ENCODE results near the gene DIPK2A.
A peak's percentile ranks its signal among the peaks of the same experiment; 100 is the strongest.

The DIPK2A gene

GRCh38 chr3:143971359-143972154 lies at the start of gene DIPK2A:
Gene DIPK2A, plus strand, starts transcription at chr3:143971823. Its CDS starts 510 bp downstream, at chr3:143972333.
- peak; percentile 93 for DNase-seq

GRCh38 chr3:143924522-143925285 lies 46.9 kb upstream of the DIPK2A start:
- DNase-seq, result no peak

- no peak for DNase-seq
These were observed 43.6 kb upstream of the DIPK2A start for GRCh38 chr3:143928056-143928455.

GRCh38 chr3:143928541-143929255 lies 42.9 kb upstream of the DIPK2A start:
- no peak for DNase-seq

- no peak for DNase-seq
These were observed 36.8 kb upstream of the DIPK2A start for GRCh38 chr3:143934791-143935190.

GRCh38 chr3:143935678-143936077 lies 35.9 kb upstream of the DIPK2A start:
- DNase-seq, result no peak

GRCh38 chr3:143950810-143951209 lies 20.8 kb upstream of the DIPK2A start:
- no peak for DNase-seq

GRCh38 chr3:143951351-143951971 lies 20.2 kb upstream of the DIPK2A start:
- peak; percentile 50 for DNase-seq

- no peak for DNase-seq
These were observed 19.0 kb upstream of the DIPK2A start for GRCh38 chr3:143952569-143953072.

GRCh38 chr3:143955113-143955512 lies 16.5 kb upstream of the DIPK2A start:
- no peak for DNase-seq

- DNase-seq, result no peak
These were observed 14.8 kb upstream of the DIPK2A start for GRCh38 chr3:143956838-143957237.

- no peak for DNase-seq
These were observed 14.2 kb upstream of the DIPK2A start for GRCh38 chr3:143957453-143957852.

GRCh38 chr3:143958966-143959365 lies 12.7 kb upstream of the DIPK2A start:
- DNase-seq, result no peak

- DNase-seq, result no peak
These were observed 10.3 kb upstream of the DIPK2A start for GRCh38 chr3:143961342-143961741.

- no peak for DNase-seq
These were observed 7.7 kb upstream of the DIPK2A start for GRCh38 chr3:143963946-143964345.

- DNase-seq, result peak; percentile 50
These were observed 757 bp upstream of the DIPK2A start for GRCh38 chr3:143970773-143971358.

GRCh38 chr3:143972155-143972504 lies 507 bp downstream of the DIPK2A start:
- DNase-seq, result peak; percentile 46

GRCh38 chr3:143972505-143973258 lies 1.1 kb downstream of the DIPK2A start:
- DNase-seq, result no peak

- DNase-seq, result peak; percentile 82
These were observed 1.8 kb downstream of the DIPK2A start for GRCh38 chr3:143973259-143974021.

GRCh38 chr3:143974271-143975238 lies 2.9 kb downstream of the DIPK2A start:
- no peak for DNase-seq

Measured in CD4-positive, alpha-beta T cell treated with Interleukin-21 for 1 hour (primary cell).